Endothelial cell of umbilical vein (primary cell): ENCODE measurements around the gene ZNF615. TPM values are rescaled to one million over a fixed set of nuclear protein-coding genes. Genes with fewer than 3 reads are reported as not detected.

ENCODE experiments used
- BruUV-seq: library from RNA; stranded (reverse); fragments of 400-500 nt; replicated peaks from 2 replicates; lab custom pipeline; 2021; lab: Mats Ljungman, UMichigan
- CTCF ChIA-PET: fragments of 300-600, 350-600 bp; sonication (Branson Sonifier 250); formaldehyde crosslinking; loops from one replicate; lab custom pipeline; 2021; ENCODE audit warnings: antibody characterized with exemption, inconsistent platforms; lab: Charles Lee
- POLR2A ChIA-PET: fragments of 300-600, 350-600 bp; sonication (Branson Sonifier 250); formaldehyde crosslinking; loops from one replicate; lab custom pipeline; 2021; ENCODE audit warnings: antibody characterized with exemption, inconsistent platforms; lab: Charles Lee
- DNase-seq: peaks from one replicate; pipeline ENCODE4 v3.0.0-alpha.2; 2011; ENCODE audit warnings: low read depth, low spot score
- FAIRE-seq: peaks from 2 replicates; lab custom pipeline; 2011; peaks lifted over from hg19 to GRCh38; lab: Jason Lieb, UNC
- H2AFZ ChIP-seq: 2 replicates; pipeline ENCODE4 v1.6.0; 2012; ENCODE audit warnings: low read depth, low read length, control low read depth, inconsistent platforms
- H3K27ac ChIP-seq: 2 replicates; pipeline ENCODE4 v1.5.1; 2011; ENCODE audit warnings: low read depth, mild to moderate bottlenecking, control low read depth, low read length, moderate library complexity; ENCODE audit not compliant: insufficient read depth
- H3K27me3 ChIP-seq, 2 experiments: 2 replicates each; pipeline versions ENCODE4 v1.6.0 to v1.6.1; 2011; ENCODE audit warnings: low read length in 2 of 2, mixed read lengths in 1 of 2; ENCODE audit not compliant: control insufficient read depth in 2 of 2, insufficient read depth in 2 of 2
- H3K36me3 ChIP-seq, 2 experiments: 2 replicates in 1 of 2; 3 replicates in 1 of 2; pipeline ENCODE4 v1.5.1; 2011; ENCODE audit warnings: low read length in 2 of 2, mild to moderate bottlenecking in 1 of 2, moderate library complexity in 1 of 2; ENCODE audit not compliant: control insufficient read depth in 2 of 2, insufficient read depth in 2 of 2; ENCODE audit errors: extremely low read depth in 1 of 2
- H3K4me1 ChIP-seq: 3 replicates; pipeline ENCODE4 v1.5.1; 2011; ENCODE audit warnings: mild to moderate bottlenecking, low read length; ENCODE audit not compliant: control insufficient read depth, insufficient read depth; ENCODE audit errors: extremely low read depth
- H3K4me2 ChIP-seq: 2 replicates; pipeline ENCODE4 v1.6.1; 2011; ENCODE audit warnings: low read length, control low read depth, mixed read lengths; ENCODE audit not compliant: insufficient read depth
- H3K4me3 ChIP-seq, 3 experiments: fragments of 200-600 bp in 1 of 3; sonication (generic), shearing (Covaris generic) in 1 of 3; replicated peaks in 1 of 3; 2 replicates each; pipeline ENCODE4 v1.5.1; 2011 to 2016; ENCODE audit warnings: control low read depth in 3 of 3, low read length in 3 of 3, mild to moderate bottlenecking in 2 of 3, inconsistent platforms in 1 of 3, low read depth in 1 of 3, moderate library complexity in 1 of 3; ENCODE audit not compliant: insufficient read depth in 1 of 3
- H3K79me2 ChIP-seq: 2 replicates; pipeline ENCODE4 v1.6.0; 2012; ENCODE audit warnings: low read length, inconsistent platforms; ENCODE audit not compliant: control insufficient read depth, insufficient read depth
- H3K9ac ChIP-seq: replicated peaks from 2 replicates; pipeline ENCODE3; 2011; ENCODE audit warnings: low read length, control low read depth; ENCODE audit not compliant: insufficient read depth; ENCODE audit errors: extremely low read depth
- H3K9me1 ChIP-seq: replicated peaks from 3 replicates; pipeline ENCODE4 v1.6.0; 2011; ENCODE audit warnings: mild to moderate bottlenecking, low read length; ENCODE audit not compliant: control insufficient read depth, insufficient read depth; ENCODE audit errors: extremely low read depth
- H3K9me3 ChIP-seq: replicated peaks from 2 replicates; pipeline ENCODE4 v1.5.1; 2012; ENCODE audit warnings: low read length, inconsistent platforms; ENCODE audit not compliant: control insufficient read depth, insufficient read depth
- H4K20me1 ChIP-seq: replicated peaks from 2 replicates; pipeline ENCODE3; 2011; ENCODE audit warnings: mild to moderate bottlenecking, low read length; ENCODE audit not compliant: control insufficient read depth, insufficient read depth; ENCODE audit errors: extremely low read depth
- EZH2 ChIP-seq: IDR thresholded peaks from 2 replicates; pipeline ENCODE4 v1.6.1; 2012; ENCODE audit warnings: borderline replicate concordance, low read depth, mild to moderate bottlenecking, moderate library complexity, low read length, inconsistent platforms; ENCODE audit not compliant: severe bottlenecking
- FOS ChIP-seq: IDR thresholded peaks from 2 replicates; pipeline ENCODE4 v1.6.1; 2011; ENCODE audit warnings: mild to moderate bottlenecking, low read length, moderate library complexity, borderline replicate concordance; ENCODE audit not compliant: insufficient read depth
- GATA2 ChIP-seq: IDR thresholded peaks from 2 replicates; pipeline ENCODE4 v1.7.0; 2011; ENCODE audit warnings: low read depth, mild to moderate bottlenecking, moderate library complexity, mixed read lengths, low read length; ENCODE audit not compliant: insufficient read length, insufficient read depth
- JUN ChIP-seq: IDR thresholded peaks from 2 replicates; pipeline ENCODE4 v1.6.1; 2011; ENCODE audit warnings: borderline replicate concordance, low read depth; ENCODE audit not compliant: insufficient read length, insufficient read depth
- MYC ChIP-seq: IDR thresholded peaks from one replicate; pipeline ENCODE4 v1.6.1; 2011; ENCODE audit warnings: mild to moderate bottlenecking, low read depth, low read length
- POLR2A ChIP-seq: IDR thresholded peaks from 2 replicates; pipeline ENCODE4 v1.6.1; 2012; ENCODE audit warnings: low read depth, mild to moderate bottlenecking, control low read depth, low read length
- POLR2AphosphoS5 ChIP-seq: IDR thresholded peaks from 2 replicates; pipeline ENCODE4 v1.6.1; 2012; ENCODE audit warnings: low read depth, mild to moderate bottlenecking, control low read depth, low read length, moderate library complexity; ENCODE audit not compliant: insufficient read depth
- dilution Hi-C: fragments of 300-500 bp; cut with MboI; formaldehyde crosslinking; loops from one replicate; pipeline ENCODE4 v1.15.0; 2019; ENCODE audit warnings: low sequenced_read_pairs; ENCODE audit not compliant: extremely low pct_ligation_motif_present
- intact Hi-C: fragments of 100-400 bp; cut with micrococcal nuclease; formaldehyde crosslinking; loops from one replicate; pipeline ENCODE4 v1.10.0; 2022
- polyA plus RNA-seq, 4 experiments: library from polyadenylated mRNA; depleted of rRNA in 3 of 4; stranded (reverse) in 3 of 4; unstranded in 1 of 4; fragments of >200 nt; gene quantifications; 2 replicates each; pipeline versions ENCODE4 v1.2.1 to v1.2.3, GENCODE V29; 2011 to 2012; ENCODE audit warnings: missing spikeins in 1 of 4
- total RNA-seq: library from RNA; stranded (reverse); gene quantifications from 2 replicates; pipeline ENCODE4 v1.2.3, GENCODE V29; 2021
- TF ChIP-seq, protein P1 (sequence below): IDR thresholded peaks from 2 replicates; pipeline ENCODE4 v1.6.1; 2011; ENCODE audit not compliant: insufficient read depth, insufficient read length
- TF ChIP-seq, protein P2 (sequence below), 2 donors: IDR thresholded peaks; 1 replicate in 1 of 2; 2 replicates in 1 of 2; pipeline ENCODE4 v1.5.1; 2011; ENCODE audit warnings: low read length in 2 of 2, mild to moderate bottlenecking in 2 of 2, moderate library complexity in 2 of 2, control low read depth in 1 of 2, inconsistent platforms in 1 of 2, low read depth in 1 of 2; ENCODE audit not compliant: insufficient read depth in 1 of 2; ENCODE audit errors: extremely low read depth in 1 of 2

Gene ZNF615
- total and polyA plus RNA-seq, 2 donors (not counting 3 experiments of a cell fraction or from before 2014, with no cell fraction given), result 1.4 to 4.5 TPM

DNA sequence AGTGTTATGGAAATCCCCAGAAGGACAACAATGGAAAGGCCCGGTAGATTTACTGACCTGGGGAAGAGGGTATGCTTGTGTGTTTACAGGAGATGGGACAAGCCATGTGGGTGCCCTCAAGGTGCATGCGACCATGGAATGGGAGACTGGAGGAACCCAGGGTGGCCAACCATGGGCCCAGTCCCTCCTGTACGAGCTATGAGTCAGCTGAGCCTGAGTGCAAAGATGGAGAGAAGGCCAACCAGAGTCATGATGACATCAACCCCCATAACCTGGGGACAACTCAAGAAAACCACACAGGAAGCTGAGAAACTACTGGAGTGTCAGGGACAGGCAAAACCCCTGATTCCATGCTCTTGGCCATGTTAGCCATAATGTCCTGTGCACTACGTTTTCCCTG is 29.1 kb downstream of the ZNF615 start:
- Histone ChIP-seq H3K79me2 (no peaks in the 10 kb centered on the region), H3K9me1 (no peaks in the 10 kb centered on the region), H3K4me1 (no peaks in the 10 kb centered on the region), H3K27me3 (no peaks in the 10 kb centered on the region), H3K36me3 (peaks cover under 1 to 1% of the 10 kb centered on the region in 2 experiments), H3K9me3 (peaks cover 2% of the 10 kb centered on the region), H4K20me1 (no peaks in the 10 kb centered on the region), H3K9ac (no peak overlapping the region), H3K27ac (no peak overlapping the region), H3K4me3 (no peak overlapping the region), H2AFZ (no peak overlapping the region), H3K4me2 (no peak overlapping the region)
- FAIRE-seq, result no peak
- no TSS peak for BruUV-seq
- ChIA-PET CTCF (no interaction called here), POLR2A (no interaction called here)
- no peak for TF ChIP-seq GATA2
- TF ChIP-seq POLR2A, result no peak
- TF ChIP-seq POLR2AphosphoS5, result no peak
- TF ChIP-seq, protein P1, sequence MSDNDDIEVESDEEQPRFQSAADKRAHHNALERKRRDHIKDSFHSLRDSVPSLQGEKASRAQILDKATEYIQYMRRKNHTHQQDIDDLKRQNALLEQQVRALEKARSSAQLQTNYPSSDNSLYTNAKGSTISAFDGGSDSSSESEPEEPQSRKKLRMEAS, result no peak
- no peak for TF ChIP-seq EZH2
- TF ChIP-seq, protein P2, sequence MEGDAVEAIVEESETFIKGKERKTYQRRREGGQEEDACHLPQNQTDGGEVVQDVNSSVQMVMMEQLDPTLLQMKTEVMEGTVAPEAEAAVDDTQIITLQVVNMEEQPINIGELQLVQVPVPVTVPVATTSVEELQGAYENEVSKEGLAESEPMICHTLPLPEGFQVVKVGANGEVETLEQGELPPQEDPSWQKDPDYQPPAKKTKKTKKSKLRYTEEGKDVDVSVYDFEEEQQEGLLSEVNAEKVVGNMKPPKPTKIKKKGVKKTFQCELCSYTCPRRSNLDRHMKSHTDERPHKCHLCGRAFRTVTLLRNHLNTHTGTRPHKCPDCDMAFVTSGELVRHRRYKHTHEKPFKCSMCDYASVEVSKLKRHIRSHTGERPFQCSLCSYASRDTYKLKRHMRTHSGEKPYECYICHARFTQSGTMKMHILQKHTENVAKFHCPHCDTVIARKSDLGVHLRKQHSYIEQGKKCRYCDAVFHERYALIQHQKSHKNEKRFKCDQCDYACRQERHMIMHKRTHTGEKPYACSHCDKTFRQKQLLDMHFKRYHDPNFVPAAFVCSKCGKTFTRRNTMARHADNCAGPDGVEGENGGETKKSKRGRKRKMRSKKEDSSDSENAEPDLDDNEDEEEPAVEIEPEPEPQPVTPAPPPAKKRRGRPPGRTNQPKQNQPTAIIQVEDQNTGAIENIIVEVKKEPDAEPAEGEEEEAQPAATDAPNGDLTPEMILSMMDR (IDR thresholded peaks at IDR 0.05; ENCODE audit: extremely low read depth in 1 of 2, insufficient read depth in 1 of 2, low read depth in 1 of 2, low read length in 2 of 2), result no peak
- no peak for TF ChIP-seq JUN
- no peak for TF ChIP-seq FOS
- TF ChIP-seq MYC, result no peak
- DNase-seq, result no peak
- intact Hi-C loops, result no loop called here
- dilution Hi-C loops, result no loop called here
